Measurements from ENCODE around the gene NCKIPSD.

DNA sequence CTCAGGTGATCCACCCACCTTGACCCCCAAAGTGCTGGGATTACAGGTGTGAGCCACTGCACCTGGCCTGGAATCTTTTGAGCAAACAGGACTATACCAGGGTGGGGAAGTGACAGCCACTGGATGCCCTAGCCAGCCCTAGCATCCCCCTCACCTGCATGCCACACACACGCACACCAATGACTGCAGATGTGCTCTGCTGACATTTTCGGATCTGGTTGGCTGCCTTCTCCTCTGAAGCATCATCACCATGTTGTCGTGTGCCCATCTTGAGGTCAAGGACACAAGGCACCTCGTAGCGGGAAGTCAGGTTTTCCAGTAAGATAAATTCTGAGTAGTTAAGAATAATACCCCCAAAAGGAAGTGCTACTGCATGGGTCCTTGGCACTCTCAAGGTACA is 3.7 kb upstream of the NCKIPSD start:
- TF ChIP-seq, protein P1, sequence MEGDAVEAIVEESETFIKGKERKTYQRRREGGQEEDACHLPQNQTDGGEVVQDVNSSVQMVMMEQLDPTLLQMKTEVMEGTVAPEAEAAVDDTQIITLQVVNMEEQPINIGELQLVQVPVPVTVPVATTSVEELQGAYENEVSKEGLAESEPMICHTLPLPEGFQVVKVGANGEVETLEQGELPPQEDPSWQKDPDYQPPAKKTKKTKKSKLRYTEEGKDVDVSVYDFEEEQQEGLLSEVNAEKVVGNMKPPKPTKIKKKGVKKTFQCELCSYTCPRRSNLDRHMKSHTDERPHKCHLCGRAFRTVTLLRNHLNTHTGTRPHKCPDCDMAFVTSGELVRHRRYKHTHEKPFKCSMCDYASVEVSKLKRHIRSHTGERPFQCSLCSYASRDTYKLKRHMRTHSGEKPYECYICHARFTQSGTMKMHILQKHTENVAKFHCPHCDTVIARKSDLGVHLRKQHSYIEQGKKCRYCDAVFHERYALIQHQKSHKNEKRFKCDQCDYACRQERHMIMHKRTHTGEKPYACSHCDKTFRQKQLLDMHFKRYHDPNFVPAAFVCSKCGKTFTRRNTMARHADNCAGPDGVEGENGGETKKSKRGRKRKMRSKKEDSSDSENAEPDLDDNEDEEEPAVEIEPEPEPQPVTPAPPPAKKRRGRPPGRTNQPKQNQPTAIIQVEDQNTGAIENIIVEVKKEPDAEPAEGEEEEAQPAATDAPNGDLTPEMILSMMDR (IDR thresholded peaks at IDR 0.05), result no peak
- no peak for TF ChIP-seq POLR2A (IDR thresholded peaks at IDR 0.05)

All from right lobe of liver (tissue), 4 donors.